ENCODE measurements around the gene NFXL1. TPM values are rescaled to one million over a fixed set of nuclear protein-coding genes. Genes with fewer than 3 reads are reported as not detected.
A peak's percentile ranks its signal among the peaks of the same experiment; 100 is the strongest.

NFXL1 gene
- total RNA-seq, 2 experiments from 2014 or later: 9.0 to 9.9 TPM

DNA sequence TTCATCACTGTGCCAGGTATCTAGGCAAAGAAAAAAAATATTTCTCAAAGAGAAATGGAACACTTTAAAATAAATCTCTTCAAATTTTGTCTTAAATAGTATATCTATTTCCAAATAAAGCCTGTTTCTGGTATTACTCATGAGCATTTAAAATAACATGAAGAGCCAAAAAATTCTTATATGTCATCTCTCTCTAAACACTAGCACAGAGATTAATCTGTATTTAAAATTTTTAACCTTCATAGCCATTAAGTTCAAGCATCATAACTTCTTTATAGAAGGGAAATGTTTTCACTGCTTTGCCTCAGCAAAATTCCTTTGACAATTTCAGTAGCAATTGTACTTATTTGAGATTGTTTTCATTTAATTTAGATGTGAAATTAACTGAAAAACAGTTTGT is 71.4 kb downstream of the NFXL1 start:
- peaks cover 6% of the 10 kb centered on the region for H3K4me1 ChIP-seq (ENCODE audit: insufficient read depth, low read length)
- H3K4me3 Mint-ChIP-seq: no peak overlapping the region
- H3K36me3 ChIP-seq (ENCODE audit: insufficient read depth, low read length): peaks cover 5% of the 10 kb centered on the region
- no peaks in the 10 kb centered on the region for H3K9me3 ChIP-seq (ENCODE audit: control insufficient read depth in 1 of 2, insufficient read depth in 1 of 2, low read length in 2 of 2)
- no peaks in the 10 kb centered on the region for H3K9me3 Mint-ChIP-seq
- H3K27me3 Mint-ChIP-seq: no peaks in the 10 kb centered on the region
- peaks cover 13% of the 10 kb centered on the region for H3K4me1 Mint-ChIP-seq (ENCODE audit: low read depth)
- ChIA-PET CTCF (no interaction called here), POLR2A (no interaction called here)
- no peak for TF ChIP-seq CTCF (IDR thresholded peaks at IDR 0.05)
- no peaks in the 10 kb centered on the region for H3K27me3 ChIP-seq (ENCODE audit: control insufficient read depth in 1 of 2, insufficient read depth in 2 of 2, low read length in 2 of 2)
- H3K4me3 ChIP-seq (ENCODE audit: low read length): no peak overlapping the region
- H3K27ac Mint-ChIP-seq: no peak overlapping the region
- no peak for ATAC-seq (ENCODE audit: poor library complexity)
- DNase-seq: no peak
- no peak overlapping the region for H3K27ac ChIP-seq (ENCODE audit: low read depth in 1 of 2, low read length in 2 of 2)
- intact Hi-C loops (cut with DNase I, micrococcal nuclease): no loop called here
- H3K36me3 Mint-ChIP-seq (ENCODE audit: low read depth): peaks cover 35% of the 10 kb centered on the region

DNA sequence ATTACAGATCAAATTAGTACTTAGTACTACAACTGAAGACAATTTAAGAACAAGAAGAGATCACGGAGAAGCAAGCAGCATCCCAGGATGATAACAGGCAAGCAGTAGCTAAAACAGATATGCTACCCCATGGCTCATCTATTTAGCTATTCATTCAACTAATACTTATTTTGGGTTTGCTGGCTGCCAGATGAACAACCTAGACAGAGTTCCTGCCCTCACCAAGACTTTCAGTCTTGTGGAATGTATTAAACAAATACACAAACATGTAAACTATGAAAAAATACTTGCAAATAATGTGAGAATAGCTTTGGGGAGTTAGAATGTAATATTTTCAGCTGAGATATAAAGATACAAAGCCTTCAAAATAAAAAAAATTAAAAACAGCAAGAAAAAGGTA is 74.1 kb downstream of the NFXL1 start:
- intact Hi-C loops (cut with DNase I, micrococcal nuclease): no loop called here
- no peak for TF ChIP-seq CTCF (IDR thresholded peaks at IDR 0.05)
- no peaks in the 10 kb centered on the region for H3K27me3 Mint-ChIP-seq
- no peaks in the 10 kb centered on the region for H3K27me3 ChIP-seq (ENCODE audit: control insufficient read depth in 1 of 2, insufficient read depth in 2 of 2, low read length in 2 of 2)
- ChIA-PET POLR2A (no interaction called here), CTCF (no interaction called here)
- no peak overlapping the region for H3K4me3 ChIP-seq (ENCODE audit: low read length)
- H3K4me1 ChIP-seq (ENCODE audit: insufficient read depth, low read length): peaks cover 33% of the 10 kb centered on the region
- no peak overlapping the region for H3K27ac Mint-ChIP-seq
- H3K4me1 Mint-ChIP-seq (ENCODE audit: low read depth): peaks cover 33% of the 10 kb centered on the region
- DNase-seq: no peak
- H3K36me3 ChIP-seq (ENCODE audit: insufficient read depth, low read length): peaks cover 5% of the 10 kb centered on the region
- no peak overlapping the region for H3K4me3 Mint-ChIP-seq
- no peaks in the 10 kb centered on the region for H3K9me3 Mint-ChIP-seq
- H3K36me3 Mint-ChIP-seq (ENCODE audit: low read depth): peaks cover 15% of the 10 kb centered on the region
- no peak overlapping the region for H3K27ac ChIP-seq (ENCODE audit: low read depth in 1 of 2, low read length in 2 of 2)
- no peaks in the 10 kb centered on the region for H3K9me3 ChIP-seq (ENCODE audit: control insufficient read depth in 1 of 2, insufficient read depth in 1 of 2, low read length in 2 of 2)
- ATAC-seq (ENCODE audit: poor library complexity): no peak

- H3K9me3 Mint-ChIP-seq: no peaks in the 10 kb centered on the region
- H3K4me3 Mint-ChIP-seq: peak overlapping the region; percentile 66
- H3K27ac Mint-ChIP-seq: peak overlapping the region; percentile 68
- no peaks in the 10 kb centered on the region for H3K27me3 ChIP-seq (ENCODE audit: control insufficient read depth in 1 of 2, insufficient read depth in 2 of 2, low read length in 2 of 2)
- peaks cover 10% of the 10 kb centered on the region for H3K36me3 Mint-ChIP-seq (ENCODE audit: low read depth)
- intact Hi-C loops (cut with DNase I, micrococcal nuclease): loop anchor here (1.0 to 5.0 kb wide), 2 partner anchors 142 to 153 kb away; no protein-coding TSS in a partner anchor
- peak in 5 of 14 experiments; percentile 10 to 68 (median 50) for DNase-seq
- ATAC-seq (ENCODE audit: poor library complexity): peak; percentile 47
- TF ChIP-seq CTCF (IDR thresholded peaks at IDR 0.05): peak; percentile 50
- H3K27me3 Mint-ChIP-seq: peaks cover under 1% of the 10 kb centered on the region
- CTCF ChIA-PET: interaction anchor here (0.7 to 1.3 kb wide), 3 partner anchors 9 to 134 kb away, joined by 3 to 5 read pairs (median 3); no protein-coding TSS in a partner anchor
- peaks cover 1% of the 10 kb centered on the region for H3K36me3 ChIP-seq (ENCODE audit: insufficient read depth, low read length)
- peaks cover 34% of the 10 kb centered on the region for H3K4me1 Mint-ChIP-seq (ENCODE audit: low read depth)
- H3K4me3 ChIP-seq (ENCODE audit: low read length): no peak overlapping the region
- no peaks in the 10 kb centered on the region for H3K9me3 ChIP-seq (ENCODE audit: control insufficient read depth in 1 of 2, insufficient read depth in 1 of 2, low read length in 2 of 2)
- peaks cover 36% of the 10 kb centered on the region for H3K4me1 ChIP-seq (ENCODE audit: insufficient read depth, low read length)
- no peak overlapping the region for H3K27ac ChIP-seq (ENCODE audit: low read depth in 1 of 2, low read length in 2 of 2)
- POLR2A ChIA-PET: interaction anchor here (1.0 kb wide), 1 partner anchor 73 kb away, joined by 3 read pairs; no protein-coding TSS in a partner anchor
Measured at GRCh38 chr4:47839259-47839658, 75.1 kb downstream of the NFXL1 start.

All from CD4-positive, alpha-beta T cell (primary cell).